ENCODE results near the gene FOXO1.
A peak's percentile ranks its signal among the peaks of the same experiment; 100 is the strongest.
"Not testable (repeated sequence)": the region's sequence is repeated elsewhere in the genome, so short reads cannot be mapped to it uniquely, and the experiment has no call there.

Gene FOXO1

GRCh38 chr13:40666045-40666932 is at the start of gene FOXO1:
FOXO1 (minus strand) TSS chr13:40666641; CDS start chr13:40666212, 429 bp downstream.
- peak; percentile 85 for DNase-seq

GRCh38 chr13:40714433-40714832 is 48.0 kb upstream of the FOXO1 start:
- DNase-seq, result not testable (repeated sequence)

- DNase-seq, result no peak
Measured at GRCh38 chr13:40706439-40706838, 40.0 kb upstream of the FOXO1 start.

- DNase-seq, result no peak
Measured at GRCh38 chr13:40697711-40698110, 31.3 kb upstream of the FOXO1 start.

GRCh38 chr13:40694426-40694825 is 28.0 kb upstream of the FOXO1 start:
- no peak for DNase-seq

GRCh38 chr13:40692946-40693345 is 26.5 kb upstream of the FOXO1 start:
- no peak for DNase-seq

- no peak for DNase-seq
Measured at GRCh38 chr13:40688781-40689180, 22.3 kb upstream of the FOXO1 start.

- DNase-seq, result no peak
Measured at GRCh38 chr13:40682449-40683240, 16.2 kb upstream of the FOXO1 start.

- no peak for DNase-seq
Measured at GRCh38 chr13:40681341-40682146, 15.1 kb upstream of the FOXO1 start.

GRCh38 chr13:40680659-40681323 is 14.3 kb upstream of the FOXO1 start:
- DNase-seq, result no peak

- DNase-seq, result no peak
Measured at GRCh38 chr13:40679480-40679985, 13.1 kb upstream of the FOXO1 start.

- no peak for DNase-seq
Measured at GRCh38 chr13:40677064-40677463, 10.6 kb upstream of the FOXO1 start.

GRCh38 chr13:40676007-40676406 is 9.6 kb upstream of the FOXO1 start:
- DNase-seq, result no peak

GRCh38 chr13:40673414-40673813 is 7.0 kb upstream of the FOXO1 start:
- DNase-seq, result no peak

- DNase-seq, result no peak
Measured at GRCh38 chr13:40672765-40673397, 6.4 kb upstream of the FOXO1 start.

GRCh38 chr13:40671956-40672764 is 5.7 kb upstream of the FOXO1 start:
- DNase-seq, result no peak

GRCh38 chr13:40670307-40670706 is 3.9 kb upstream of the FOXO1 start:
- DNase-seq, result no peak

GRCh38 chr13:40668335-40668734 is 1.9 kb upstream of the FOXO1 start:
- peak; percentile 22 for DNase-seq

GRCh38 chr13:40667622-40667978 is 1.2 kb upstream of the FOXO1 start:
- DNase-seq, result no peak

- DNase-seq, result peak; percentile 15
Measured at GRCh38 chr13:40666933-40667621, 636 bp upstream of the FOXO1 start.

Data from activated T-cell treated with anti-CD3 and anti-CD28 coated beads for 4 hours (primary cell).